Esophagus muscularis mucosa (tissue), 4 donors: ENCODE results near the gene MAEA. TPM values are rescaled to one million over a fixed set of nuclear protein-coding genes. Genes with fewer than 3 reads are reported as not detected.

Experiments used
- DNase-seq: peaks from one replicate; pipeline ENCODE4 v3.0.0-alpha.2; 2017; ENCODE audit errors: extremely low spot score
- H3K27ac ChIP-seq, 4 donors: fragments of 200-600 bp; sonication (generic); replicated peaks in 1 of 4; 1 replicate in 3 of 4; 2 replicates in 1 of 4; pipeline ENCODE4 v1.5.1; 2016 to 2019; ENCODE audit warnings: mild to moderate bottlenecking in 1 of 4
- H3K27me3 ChIP-seq, 4 donors: fragments of 200-600 bp; sonication (generic); one replicate each; pipeline versions ENCODE4 v1.5.1 to v1.6.0; 2016 to 2019
- H3K36me3 ChIP-seq, 4 donors: fragments of 200-600 bp; sonication (generic); one replicate each; pipeline ENCODE4 v1.5.1; 2016 to 2019
- H3K4me1 ChIP-seq, 4 donors: fragments of 200-600 bp; sonication (generic); one replicate each; pipeline ENCODE4 v1.5.1; 2016 to 2019
- H3K4me3 ChIP-seq, 4 donors: fragments of 200-600 bp; sonication (generic); 1 replicate in 2 of 4; 2 replicates in 2 of 4; pipeline ENCODE4 v1.5.1; 2016 to 2019; ENCODE audit warnings: mild to moderate bottlenecking in 4 of 4, moderate library complexity in 1 of 4
- H3K9me3 ChIP-seq, 4 donors: fragments of 200-600 bp; sonication (generic); 1 replicate in 3 of 4; 2 replicates in 1 of 4; pipeline ENCODE4 v1.5.1; 2016 to 2019
- CTCF ChIP-seq, 3 experiments: fragments of 200-600 bp in 2 of 3; fragments of 450-650 bp in 1 of 3; sonication (generic) in 2 of 3; IDR thresholded peaks; one replicate each; pipeline ENCODE4 v1.5.1; 2017 to 2019; ENCODE audit warnings: antibody characterized with exemption in 3 of 3, mild to moderate bottlenecking in 2 of 3, moderate library complexity in 1 of 3
- EP300 ChIP-seq: sonication (generic); formaldehyde crosslinking; IDR thresholded peaks from one replicate; pipeline ENCODE4 v1.6.1; 2017; ENCODE audit warnings: antibody characterized with exemption
- POLR2A ChIP-seq: fragments of 450-650 bp; IDR thresholded peaks from one replicate; pipeline ENCODE4 v1.6.1; 2017; ENCODE audit warnings: antibody characterized with exemption, moderate library complexity, mild to moderate bottlenecking, low read depth
- POLR2AphosphoS5 ChIP-seq, 2 donors: sonication (generic); formaldehyde crosslinking; IDR thresholded peaks; one replicate each; pipeline ENCODE4 v1.6.1; 2017; ENCODE audit warnings: antibody characterized with exemption in 2 of 2
- WGBS: methylation state at CpG from one replicate; pipeline ENCODE4 v1.1.5; 2018; 5-methylcytosine and 5-hydroxymethylcytosine counted together
- intact Hi-C: fragments of 100-400 bp; cut with DNase I; formaldehyde crosslinking; loops from one replicate; pipeline ENCODE4 v1.15.1; 2023
- total RNA-seq, 4 donors: library from RNA; depleted of rRNA; stranded (reverse); fragments of >200 nt; gene quantifications; one replicate each; pipeline versions ENCODE4 v1.1.0 to v1.2.1, GENCODE V29; 2016

The MAEA gene
- total RNA-seq, 4 donors from 2014 or later, result 54.5 to 63.1 (median 59.8) TPM

- 92% methylated on average over 31 of the region's 42 CpGs for WGBS
- Histone ChIP-seq H3K36me3 (peaks cover 15 to 90% (median 57%) of the 10 kb centered on the region in 4 donors), H3K4me3 (no peak overlapping the region), H3K27me3 (no peaks in the 10 kb centered on the region), H3K9me3 (no peaks in the 10 kb centered on the region), H3K4me1 (no peaks in the 10 kb centered on the region), H3K27ac (no peak overlapping the region)
- intact Hi-C loops, result no loop called here
- no peak for DNase-seq
- no peak for TF ChIP-seq POLR2AphosphoS5 (IDR thresholded peaks at IDR 0.05)
- TF ChIP-seq CTCF (IDR thresholded peaks at IDR 0.05), result no peak
- TF ChIP-seq POLR2A, result no peak
- no peak for TF ChIP-seq EP300
These were observed 84.4 kb downstream of the MAEA start for GRCh38 chr4:1373892-1374705.

GRCh38 chr4:1374706-1375045 is 85.0 kb downstream of the MAEA start:
- no peak for DNase-seq
- H3K36me3 ChIP-seq, result peaks cover 15 to 93% (median 57%) of the 10 kb centered on the region in 4 donors
- no peak for TF ChIP-seq POLR2A
- no peak for TF ChIP-seq POLR2AphosphoS5 (IDR thresholded peaks at IDR 0.05)
- TF ChIP-seq CTCF (IDR thresholded peaks at IDR 0.05), result no peak
- TF ChIP-seq EP300, result no peak
- intact Hi-C loops, result no loop called here
- 96% methylated on average over 13 of the region's 14 CpGs for WGBS
- H3K4me3 ChIP-seq, result no peak overlapping the region
- no peaks in the 10 kb centered on the region for H3K27me3 ChIP-seq
- H3K4me1 ChIP-seq, result no peaks in the 10 kb centered on the region
- H3K27ac ChIP-seq, result no peak overlapping the region
- H3K9me3 ChIP-seq, result no peaks in the 10 kb centered on the region

GRCh38 chr4:1375051-1375721 is 85.5 kb downstream of the MAEA start:
- no peak overlapping the region for H3K27ac ChIP-seq
- no peak overlapping the region for H3K4me3 ChIP-seq
- WGBS, result 97% methylated on average over 29 of the region's 36 CpGs
- no peak for TF ChIP-seq EP300
- TF ChIP-seq CTCF (IDR thresholded peaks at IDR 0.05), result no peak
- TF ChIP-seq POLR2A, result no peak
- no peak for TF ChIP-seq POLR2AphosphoS5 (IDR thresholded peaks at IDR 0.05)
- DNase-seq, result no peak
- H3K4me1 ChIP-seq, result no peaks in the 10 kb centered on the region
- H3K36me3 ChIP-seq, result peaks cover 15 to 96% (median 59%) of the 10 kb centered on the region in 4 donors
- no peaks in the 10 kb centered on the region for H3K27me3 ChIP-seq
- no peaks in the 10 kb centered on the region for H3K9me3 ChIP-seq
- intact Hi-C loops, result no loop called here

GRCh38 chr4:1375761-1376322 is 86.2 kb downstream of the MAEA start:
- 90% methylated on average over 2 of the region's 17 CpGs for WGBS
- H3K9me3 ChIP-seq, result no peaks in the 10 kb centered on the region
- no peaks in the 10 kb centered on the region for H3K4me1 ChIP-seq
- intact Hi-C loops, result no loop called here
- peaks cover 15 to 96% (median 59%) of the 10 kb centered on the region in 4 donors for H3K36me3 ChIP-seq
- no peak overlapping the region for H3K27ac ChIP-seq
- H3K4me3 ChIP-seq, result no peak overlapping the region
- no peaks in the 10 kb centered on the region for H3K27me3 ChIP-seq
- no peak for TF ChIP-seq EP300
- no peak for TF ChIP-seq POLR2AphosphoS5 (IDR thresholded peaks at IDR 0.05)
- TF ChIP-seq CTCF (IDR thresholded peaks at IDR 0.05), result no peak
- no peak for TF ChIP-seq POLR2A
- DNase-seq, result no peak
